ENCODE measurements around the gene CLCN4.

The CLCN4 gene

DNA sequence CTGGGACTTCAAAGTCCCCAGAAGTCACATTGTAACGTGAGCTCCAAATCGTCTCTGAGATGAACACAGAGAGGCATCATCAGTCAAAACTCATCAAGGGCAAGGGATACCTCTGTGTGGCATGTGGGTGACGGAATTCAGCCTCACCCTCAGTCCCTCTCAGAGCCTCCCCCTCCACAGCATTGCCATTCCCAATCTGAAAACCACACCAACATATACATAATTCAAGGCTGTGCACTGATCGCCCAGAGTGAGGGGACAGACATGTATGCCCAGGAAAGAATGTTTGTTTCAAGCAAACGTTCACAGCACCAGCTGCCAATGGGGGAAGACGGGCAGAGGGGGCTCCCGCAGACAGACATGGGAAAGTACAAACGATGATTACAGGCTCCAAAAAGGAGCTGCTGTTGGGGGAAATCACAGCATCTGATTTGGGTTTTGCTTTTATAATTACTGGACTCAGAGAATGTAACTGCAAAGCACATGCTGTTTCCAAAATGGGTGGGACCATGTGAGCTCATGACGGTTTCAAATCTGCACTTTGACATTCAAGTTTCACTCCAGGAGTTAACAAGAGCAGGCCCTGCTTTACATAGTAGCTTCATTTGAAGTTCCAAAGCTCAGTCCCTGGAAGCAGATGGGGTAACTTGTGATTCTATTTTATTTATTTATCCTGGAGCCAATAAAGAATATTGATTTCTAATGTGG, 88.3 kb downstream of the CLCN4 start:
- no peak for DNase-seq

- DNase-seq: no peak
Observed at GRCh38 chrX:10245886-10246285, 89.1 kb downstream of the CLCN4 start.

DNA sequence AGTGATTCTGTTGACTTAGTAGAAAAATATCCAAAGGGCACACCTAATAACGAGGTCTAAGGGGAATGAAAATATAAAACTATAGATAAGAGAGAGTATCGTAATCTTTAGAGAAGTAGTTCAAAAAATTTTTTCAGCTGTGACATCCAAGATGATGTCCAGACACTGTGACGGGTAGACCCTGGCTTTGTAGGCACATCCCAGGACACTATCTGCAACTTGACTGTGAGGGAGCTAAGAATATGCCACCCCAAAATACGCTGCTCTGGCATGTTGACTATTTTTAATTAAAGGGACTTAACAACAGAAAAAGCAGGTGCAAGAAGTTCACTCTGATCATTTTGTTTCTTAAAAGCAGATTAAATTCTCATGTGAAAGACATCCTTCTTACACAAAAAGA, 89.5 kb downstream of the CLCN4 start:
- DNase-seq: no peak

- DNase-seq: no peak
Observed at GRCh38 chrX:10246846-10247245, 90.1 kb downstream of the CLCN4 start.

- no peak for DNase-seq
Observed at GRCh38 chrX:10254739-10255138, 98.0 kb downstream of the CLCN4 start.

DNA sequence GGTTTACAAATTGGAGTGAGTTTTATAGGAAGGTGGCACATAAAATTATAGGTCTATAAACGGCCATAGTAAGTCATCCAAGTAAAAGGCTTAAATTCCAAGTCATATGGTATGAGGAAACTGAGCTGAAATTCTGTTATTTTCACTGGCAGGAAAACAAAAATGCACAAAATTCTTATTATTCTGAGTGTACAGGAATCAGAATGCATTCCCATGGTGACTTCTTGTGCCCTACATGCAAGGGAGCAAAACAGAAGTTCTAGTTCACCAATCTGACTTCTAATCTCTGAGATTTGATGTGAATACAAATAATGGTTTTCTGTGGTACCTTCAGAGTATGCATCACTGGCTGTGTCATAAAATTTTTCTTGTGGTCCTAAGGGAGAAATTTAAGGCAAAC, 102.9 kb downstream of the CLCN4 start:
- DNase-seq: no peak

DNA sequence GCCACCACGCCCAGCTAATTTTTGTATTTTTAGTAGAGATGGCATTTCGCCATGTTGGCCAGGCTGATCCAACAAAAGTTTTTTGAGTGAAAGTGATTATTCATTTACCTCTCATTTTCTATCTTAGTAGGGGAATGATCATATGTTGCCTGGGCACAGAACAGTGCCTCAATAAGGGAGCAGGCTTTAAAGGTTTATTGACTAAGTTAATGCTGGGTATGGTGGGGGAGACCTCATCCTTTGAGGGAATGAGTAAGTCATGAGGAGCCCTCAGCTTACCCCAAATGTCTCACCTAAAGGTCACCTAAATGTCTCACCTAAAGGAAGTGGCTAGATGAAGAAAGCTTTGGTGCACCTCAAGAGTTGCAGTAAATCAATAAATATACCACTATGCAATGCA, 109.0 kb downstream of the CLCN4 start:
- no peak for DNase-seq

DNA sequence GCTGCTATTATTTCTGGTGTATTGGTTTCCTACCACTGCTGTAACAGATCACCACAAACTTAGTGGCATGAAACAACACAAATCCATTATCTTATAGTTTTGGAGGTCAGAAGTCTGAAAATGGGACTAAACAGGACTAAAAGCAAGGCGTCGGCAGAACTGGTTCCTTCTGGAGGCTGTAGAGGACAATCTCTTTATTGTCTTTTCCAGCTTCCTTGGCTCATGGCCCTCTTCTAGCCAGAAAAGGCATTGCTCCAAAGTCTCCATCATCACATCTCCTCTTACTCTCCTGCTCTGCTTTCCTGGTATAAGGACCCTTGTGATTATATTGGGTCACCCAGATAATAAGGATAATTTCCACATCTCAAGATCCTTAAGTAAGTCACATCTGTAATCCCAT, 121.9 kb downstream of the CLCN4 start:
- no peak for DNase-seq

DNA sequence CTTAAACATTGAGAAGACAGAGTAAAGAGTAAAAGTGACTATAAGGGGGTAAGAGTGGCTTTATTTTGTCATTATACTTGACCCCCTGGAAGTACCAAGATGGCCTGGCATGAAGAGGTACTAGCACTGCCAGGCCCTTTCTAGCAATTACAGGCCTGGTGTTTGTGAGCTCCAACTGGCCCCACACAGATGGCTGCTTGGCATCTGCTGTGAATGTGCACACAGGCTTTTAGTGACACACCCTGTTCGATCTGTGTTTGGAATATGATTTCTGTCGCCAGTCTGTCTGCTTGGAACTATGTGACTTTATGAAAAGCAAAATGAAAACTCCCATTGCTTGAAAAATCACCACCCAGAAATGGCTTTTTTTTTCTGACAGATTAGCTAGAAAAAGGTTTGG, 123.3 kb downstream of the CLCN4 start:
- no peak for DNase-seq

DNA sequence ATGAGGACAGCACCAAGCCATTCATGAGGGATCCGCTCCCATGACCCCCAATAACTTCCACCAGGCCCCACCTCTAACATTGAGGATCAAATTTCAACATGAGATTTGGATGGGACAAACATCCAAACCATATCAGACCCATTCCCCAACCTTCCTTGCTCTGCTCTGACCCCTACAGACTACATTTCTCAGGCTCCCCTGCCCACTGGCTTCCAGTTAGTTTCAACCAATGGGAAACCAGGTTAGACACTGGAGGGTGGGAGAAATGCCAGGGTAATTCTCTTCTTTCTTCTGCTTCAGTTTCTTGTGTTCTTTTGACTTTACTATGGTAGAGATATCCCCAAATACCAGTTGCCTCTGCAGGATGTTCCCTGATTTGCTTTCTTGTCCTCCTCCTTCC, 125.7 kb downstream of the CLCN4 start:
- DNase-seq: no peak

DNA sequence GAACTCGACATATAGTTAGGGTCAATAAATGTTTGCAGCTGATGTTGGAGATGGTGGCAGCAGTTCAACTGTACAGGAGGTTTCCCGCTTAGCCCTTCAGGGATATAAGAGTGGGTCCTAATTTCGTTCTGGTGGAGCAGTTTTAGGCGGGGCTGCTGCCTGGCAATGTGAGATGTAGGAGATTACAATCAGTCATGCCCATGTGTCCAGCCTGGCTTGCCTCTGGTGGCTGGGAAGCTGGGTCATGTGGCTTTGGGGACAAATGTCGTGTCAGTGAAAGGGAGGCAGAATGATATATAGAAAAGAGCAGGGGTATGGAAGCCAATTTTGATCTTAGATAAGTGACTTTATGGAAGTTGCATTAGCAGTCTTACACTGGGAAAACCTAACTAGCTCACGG, 129.4 kb downstream of the CLCN4 start:
- no peak for DNase-seq

Data from T-helper 2 cell (primary cell).